ENCODE data around the gene GALNTL6. TPM values are rescaled to one million over a fixed set of nuclear protein-coding genes. Genes with fewer than 3 reads are reported as not detected.

GALNTL6 gene
- polyA plus RNA-seq, 1 donor (not counting 4 experiments of a cell fraction or from before 2014, with no cell fraction given): not detected

DNA sequence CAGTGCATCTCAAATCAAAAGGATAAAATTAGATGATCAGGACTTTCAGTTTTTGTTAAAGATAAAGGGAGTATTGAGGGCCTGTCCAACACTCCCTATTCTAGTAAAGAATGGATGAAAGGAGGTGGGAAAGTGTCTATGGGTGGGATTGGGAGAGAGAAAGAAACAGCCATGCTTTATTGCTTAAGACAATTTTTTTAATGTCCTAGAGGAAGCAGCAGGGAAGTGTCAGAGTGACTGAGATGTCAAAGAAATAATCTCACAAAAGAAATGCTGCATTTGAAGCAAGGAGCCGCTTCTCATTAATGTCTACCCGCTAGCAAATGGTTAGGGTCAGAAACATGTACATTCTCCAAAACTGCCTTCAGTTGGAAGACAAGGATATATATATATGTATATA is 1238.0 kb downstream of the GALNTL6 start:
- no peaks in the 10 kb centered on the region for H3K9me3 ChIP-seq (ENCODE audit: control insufficient read depth, low read depth, low read length)
- no peaks in the 10 kb centered on the region for H3K27me3 ChIP-seq (ENCODE audit: control insufficient read depth, extremely low read depth, insufficient read depth, low read length)
- H4K20me1 ChIP-seq (ENCODE audit: control insufficient read depth, extremely low read depth, insufficient read depth, low read length): no peaks in the 10 kb centered on the region
- H3K9me1 ChIP-seq (ENCODE audit: control insufficient read depth, extremely low read depth, insufficient read depth, low read length): no peaks in the 10 kb centered on the region
- H2AFZ ChIP-seq (ENCODE audit: control insufficient read depth, low read length): no peak overlapping the region
- no peak overlapping the region for H3K4me2 ChIP-seq (ENCODE audit: control insufficient read depth, extremely low read depth, insufficient read depth, low read depth, low read length)
- H3K36me3 ChIP-seq (ENCODE audit: control insufficient read depth in 2 of 2, extremely low read depth in 1 of 2, insufficient read depth in 2 of 2, low read length in 2 of 2): no peaks in the 10 kb centered on the region
- H3K9ac ChIP-seq (ENCODE audit: control insufficient read depth, extremely low read depth, insufficient read depth, low read length): no peak overlapping the region
- no peaks in the 10 kb centered on the region for H3K4me1 ChIP-seq (ENCODE audit: control insufficient read depth, extremely low read depth, insufficient read depth, low read length)
- H3K27ac ChIP-seq (ENCODE audit: control insufficient read depth, insufficient read depth, low read length): no peak overlapping the region
- no peak overlapping the region for H3K4me3 ChIP-seq (ENCODE audit: control insufficient read depth in 2 of 3, extremely low read depth in 1 of 3, insufficient read depth in 2 of 3, low read depth in 1 of 3, low read length in 3 of 3)
- FAIRE-seq (no peak), DNase-seq (ENCODE audit: low read depth, low spot score) (no peak)
- H3K79me2 ChIP-seq (ENCODE audit: control insufficient read depth, insufficient read depth, low read length): no peaks in the 10 kb centered on the region
- dilution Hi-C loops (cut with MboI; ENCODE audit: extremely low pct_ligation_motif_present, low sequenced_read_pairs): no loop called here
- TF ChIP-seq EZH2 (IDR thresholded peaks at IDR 0.05; ENCODE audit: low read length): no peak
- TF ChIP-seq, protein P1, sequence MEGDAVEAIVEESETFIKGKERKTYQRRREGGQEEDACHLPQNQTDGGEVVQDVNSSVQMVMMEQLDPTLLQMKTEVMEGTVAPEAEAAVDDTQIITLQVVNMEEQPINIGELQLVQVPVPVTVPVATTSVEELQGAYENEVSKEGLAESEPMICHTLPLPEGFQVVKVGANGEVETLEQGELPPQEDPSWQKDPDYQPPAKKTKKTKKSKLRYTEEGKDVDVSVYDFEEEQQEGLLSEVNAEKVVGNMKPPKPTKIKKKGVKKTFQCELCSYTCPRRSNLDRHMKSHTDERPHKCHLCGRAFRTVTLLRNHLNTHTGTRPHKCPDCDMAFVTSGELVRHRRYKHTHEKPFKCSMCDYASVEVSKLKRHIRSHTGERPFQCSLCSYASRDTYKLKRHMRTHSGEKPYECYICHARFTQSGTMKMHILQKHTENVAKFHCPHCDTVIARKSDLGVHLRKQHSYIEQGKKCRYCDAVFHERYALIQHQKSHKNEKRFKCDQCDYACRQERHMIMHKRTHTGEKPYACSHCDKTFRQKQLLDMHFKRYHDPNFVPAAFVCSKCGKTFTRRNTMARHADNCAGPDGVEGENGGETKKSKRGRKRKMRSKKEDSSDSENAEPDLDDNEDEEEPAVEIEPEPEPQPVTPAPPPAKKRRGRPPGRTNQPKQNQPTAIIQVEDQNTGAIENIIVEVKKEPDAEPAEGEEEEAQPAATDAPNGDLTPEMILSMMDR (optimal IDR thresholded peaks at IDR 0.05 in 1 of 3, IDR thresholded peaks at IDR 0.05 in 1 of 3, conservative IDR thresholded peaks at IDR 0.05 in 1 of 3; ENCODE audit: extremely low read depth in 1 of 3, insufficient read depth in 2 of 3, low read length in 3 of 3): no peak

DNA sequence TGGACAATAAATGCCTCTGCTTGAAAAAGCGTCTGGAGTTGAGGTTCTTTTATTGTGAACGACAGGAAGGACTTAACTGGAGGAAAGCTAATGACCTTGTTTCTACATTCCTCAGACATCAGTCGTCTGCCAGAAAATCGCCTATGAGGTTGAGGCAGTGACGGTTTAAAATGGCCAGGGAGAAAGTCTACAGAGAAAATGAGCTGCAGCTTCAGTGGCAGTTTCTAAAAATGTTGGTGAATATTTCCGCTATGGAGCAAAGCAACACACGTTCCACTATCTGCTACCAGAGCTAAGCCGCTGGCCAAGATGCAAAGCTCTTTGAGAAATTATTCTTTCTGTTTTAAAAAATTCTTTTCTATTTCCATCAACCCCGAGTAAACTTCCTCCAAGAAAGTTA is 1238.5 kb downstream of the GALNTL6 start:
- no peaks in the 10 kb centered on the region for H3K27me3 ChIP-seq (ENCODE audit: control insufficient read depth, extremely low read depth, insufficient read depth, low read length)
- DNase-seq (ENCODE audit: low read depth, low spot score) (no peak), FAIRE-seq (no peak)
- no peak overlapping the region for H2AFZ ChIP-seq (ENCODE audit: control insufficient read depth, low read length)
- no peaks in the 10 kb centered on the region for H4K20me1 ChIP-seq (ENCODE audit: control insufficient read depth, extremely low read depth, insufficient read depth, low read length)
- dilution Hi-C loops (cut with MboI; ENCODE audit: extremely low pct_ligation_motif_present, low sequenced_read_pairs): no loop called here
- no peaks in the 10 kb centered on the region for H3K79me2 ChIP-seq (ENCODE audit: control insufficient read depth, insufficient read depth, low read length)
- H3K27ac ChIP-seq (ENCODE audit: control insufficient read depth, insufficient read depth, low read length): no peak overlapping the region
- no peaks in the 10 kb centered on the region for H3K4me1 ChIP-seq (ENCODE audit: control insufficient read depth, extremely low read depth, insufficient read depth, low read length)
- TF ChIP-seq, protein P1 (optimal IDR thresholded peaks at IDR 0.05 in 1 of 3, IDR thresholded peaks at IDR 0.05 in 1 of 3, conservative IDR thresholded peaks at IDR 0.05 in 1 of 3; ENCODE audit: extremely low read depth in 1 of 3, insufficient read depth in 2 of 3, low read length in 3 of 3): no peak
- TF ChIP-seq EZH2 (IDR thresholded peaks at IDR 0.05; ENCODE audit: low read length): no peak
- H3K4me3 ChIP-seq (ENCODE audit: control insufficient read depth in 2 of 3, extremely low read depth in 1 of 3, insufficient read depth in 2 of 3, low read depth in 1 of 3, low read length in 3 of 3): no peak overlapping the region
- no peak overlapping the region for H3K4me2 ChIP-seq (ENCODE audit: control insufficient read depth, extremely low read depth, insufficient read depth, low read depth, low read length)
- no peak overlapping the region for H3K9ac ChIP-seq (ENCODE audit: control insufficient read depth, extremely low read depth, insufficient read depth, low read length)
- no peaks in the 10 kb centered on the region for H3K9me3 ChIP-seq (ENCODE audit: control insufficient read depth, low read depth, low read length)
- H3K36me3 ChIP-seq (ENCODE audit: control insufficient read depth in 2 of 2, extremely low read depth in 1 of 2, insufficient read depth in 2 of 2, low read length in 2 of 2): no peaks in the 10 kb centered on the region
- H3K9me1 ChIP-seq (ENCODE audit: control insufficient read depth, extremely low read depth, insufficient read depth, low read length): no peaks in the 10 kb centered on the region

All from keratinocyte (primary cell).